ENCODE results near the gene KAT5.
"Not testable (repeated sequence)": the region's sequence is repeated elsewhere in the genome, so short reads cannot be mapped to it uniquely, and the experiment has no call there.

The KAT5 gene

GRCh38 chr11:65680192-65680743, 31.8 kb upstream of the KAT5 start:
- no peak for DNase-seq (ENCODE audit: extremely low spot score)
- TF ChIP-seq, protein P1, sequence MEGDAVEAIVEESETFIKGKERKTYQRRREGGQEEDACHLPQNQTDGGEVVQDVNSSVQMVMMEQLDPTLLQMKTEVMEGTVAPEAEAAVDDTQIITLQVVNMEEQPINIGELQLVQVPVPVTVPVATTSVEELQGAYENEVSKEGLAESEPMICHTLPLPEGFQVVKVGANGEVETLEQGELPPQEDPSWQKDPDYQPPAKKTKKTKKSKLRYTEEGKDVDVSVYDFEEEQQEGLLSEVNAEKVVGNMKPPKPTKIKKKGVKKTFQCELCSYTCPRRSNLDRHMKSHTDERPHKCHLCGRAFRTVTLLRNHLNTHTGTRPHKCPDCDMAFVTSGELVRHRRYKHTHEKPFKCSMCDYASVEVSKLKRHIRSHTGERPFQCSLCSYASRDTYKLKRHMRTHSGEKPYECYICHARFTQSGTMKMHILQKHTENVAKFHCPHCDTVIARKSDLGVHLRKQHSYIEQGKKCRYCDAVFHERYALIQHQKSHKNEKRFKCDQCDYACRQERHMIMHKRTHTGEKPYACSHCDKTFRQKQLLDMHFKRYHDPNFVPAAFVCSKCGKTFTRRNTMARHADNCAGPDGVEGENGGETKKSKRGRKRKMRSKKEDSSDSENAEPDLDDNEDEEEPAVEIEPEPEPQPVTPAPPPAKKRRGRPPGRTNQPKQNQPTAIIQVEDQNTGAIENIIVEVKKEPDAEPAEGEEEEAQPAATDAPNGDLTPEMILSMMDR (IDR thresholded peaks at IDR 0.05; ENCODE audit: control extremely low read depth, extremely low read depth, low read depth, missing control alignments) = no peak
- CTCF ChIA-PET = no interaction called here
- POLR2A ChIA-PET = no interaction called here

DNA sequence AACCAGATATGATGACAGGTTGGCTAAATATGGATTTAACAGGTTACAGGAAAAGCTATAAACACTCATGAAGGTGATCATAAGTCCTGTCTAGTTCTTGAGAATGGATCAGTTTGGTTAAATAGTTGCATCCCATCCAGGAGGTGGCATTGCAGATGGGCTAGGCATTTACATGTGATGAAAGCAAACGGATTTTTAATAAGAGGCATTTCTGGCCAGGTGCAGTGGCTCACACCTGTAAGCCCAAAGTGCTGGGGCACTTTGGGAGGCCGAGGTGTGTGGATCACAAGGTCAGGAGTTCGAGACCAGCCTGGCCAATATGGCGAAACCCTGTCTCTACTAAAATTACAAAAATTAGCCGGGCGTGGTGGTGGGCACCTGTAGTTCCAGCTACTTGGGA, 28.6 kb upstream of the KAT5 start:
- CTCF ChIA-PET = interaction anchor here (1.0 to 1.2 kb wide), 2 partner anchors 28 to 95 kb away, joined by 3 read pairs; partner anchors contain the start of gene KAT5
- POLR2A ChIA-PET; DNase-seq (ENCODE audit: extremely low spot score): not testable (repeated sequence)

DNA sequence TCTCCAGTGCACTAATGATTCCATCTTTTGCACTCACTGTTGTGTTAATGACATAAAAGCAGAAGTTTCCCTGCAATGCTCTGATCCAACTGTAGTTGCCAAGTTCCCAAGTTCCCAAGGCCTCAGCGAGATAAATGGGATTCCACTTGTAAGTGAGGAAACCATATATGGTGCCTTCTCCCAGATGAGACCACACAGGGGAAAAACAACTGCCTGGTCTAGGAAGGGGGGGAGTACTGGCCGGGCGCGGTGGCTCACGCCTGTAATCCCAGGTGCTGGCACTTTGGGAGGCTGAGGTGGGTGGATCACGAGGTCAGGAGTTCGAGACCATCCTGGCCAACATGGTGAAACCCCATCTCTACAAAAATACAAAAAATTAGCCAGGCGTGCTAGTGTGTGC, 26.1 kb upstream of the KAT5 start:
- DNase-seq (ENCODE audit: extremely low spot score) = no peak
- ChIA-PET CTCF (interaction anchor here (2.6 kb wide), 1 partner anchor 20 kb away, joined by 7 read pairs; no protein-coding TSS in a partner anchor), POLR2A (no interaction called here)
- TF ChIP-seq, protein P1 (IDR thresholded peaks at IDR 0.05; ENCODE audit: control extremely low read depth, extremely low read depth, low read depth, missing control alignments) = no peak

DNA sequence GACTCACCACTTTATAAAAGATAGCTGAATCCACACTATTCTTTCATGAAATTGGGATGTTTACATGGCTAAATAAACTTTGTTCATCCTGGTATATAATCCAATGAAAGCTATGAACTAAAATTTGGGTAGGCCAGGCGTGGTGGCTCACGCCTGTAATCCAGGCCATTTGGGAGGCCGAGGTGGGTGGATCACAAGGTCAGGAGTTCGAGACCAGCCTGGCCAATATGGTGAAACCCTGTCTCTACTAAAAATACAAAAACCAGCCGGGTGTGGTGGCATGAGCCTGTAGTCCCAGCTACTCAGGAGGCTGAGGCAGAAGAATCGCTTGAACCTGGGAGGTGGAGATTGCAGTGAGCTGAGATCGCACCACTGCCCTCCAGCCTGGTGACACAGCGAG, 20.2 kb upstream of the KAT5 start:
- DNase-seq (ENCODE audit: extremely low spot score); POLR2A ChIA-PET: not testable (repeated sequence)
- CTCF ChIA-PET = interaction anchor here (1.5 to 1.7 kb wide), 2 partner anchors 13 to 20 kb away, joined by 4 to 6 read pairs; partner anchors contain the start of gene KAT5

- TF ChIP-seq, protein P1 (IDR thresholded peaks at IDR 0.05; ENCODE audit: control extremely low read depth, extremely low read depth, low read depth, missing control alignments) = no peak
- DNase-seq (ENCODE audit: extremely low spot score) = no peak
- ChIA-PET POLR2A (no interaction called here), CTCF (interaction anchor here (1.5 to 1.7 kb wide), 2 partner anchors 13 to 19 kb away, joined by 4 to 6 read pairs; partner anchors contain the start of gene KAT5)
These were observed 19.7 kb upstream of the KAT5 start for GRCh38 chr11:65692367-65692766.

GRCh38 chr11:65695459-65696241, 16.4 kb upstream of the KAT5 start:
- TF ChIP-seq, protein P1 (IDR thresholded peaks at IDR 0.05; ENCODE audit: control extremely low read depth, extremely low read depth, low read depth, missing control alignments) = no peak
- ChIA-PET CTCF (interaction anchor here (1.1 to 1.5 kb wide), 5 partner anchors 10 to 28 kb away, joined by 3 to 9 read pairs (median 4); partner anchors contain the start of gene KAT5), POLR2A (no interaction called here)
- no peak for DNase-seq (ENCODE audit: extremely low spot score)

GRCh38 chr11:65696802-65697552, 15.1 kb upstream of the KAT5 start:
- ChIA-PET CTCF (interaction anchor here (0.9 to 1.3 kb wide), 5 partner anchors 9 to 74 kb away, joined by 3 read pairs; partner anchors contain the start of gene KAT5), POLR2A (no interaction called here)
- TF ChIP-seq, protein P1 (IDR thresholded peaks at IDR 0.05; ENCODE audit: control extremely low read depth, extremely low read depth, low read depth, missing control alignments) = no peak
- DNase-seq (ENCODE audit: extremely low spot score) = no peak
